Measurements from ENCODE around the gene TANGO2. TPM values are rescaled to one million over a fixed set of nuclear protein-coding genes. Genes with fewer than 3 reads are reported as not detected.

Gene TANGO2
- total RNA-seq, 1 donor from 2014 or later = 19.9 TPM

- Mint-ChIP-seq H3K9me3 (ENCODE audit: low read depth) (no peaks in the 10 kb centered on the region), H3K4me3 (ENCODE audit: low read depth) (no peak overlapping the region), H3K36me3 (ENCODE audit: insufficient read depth) (no peaks in the 10 kb centered on the region), H3K27ac (no peak overlapping the region), H3K27me3 (no peaks in the 10 kb centered on the region), H3K4me1 (ENCODE audit: low read depth) (peaks cover 9% of the 10 kb centered on the region)
- no peak for TF ChIP-seq CTCF (IDR thresholded peaks at IDR 0.05; ENCODE audit: unreplicated experiment)
- no peak for DNase-seq (ENCODE audit: low spot score, unreplicated experiment)
These were observed 25.9 kb upstream of the TANGO2 start for GRCh38 chr22:19994851-19995610.

GRCh38 chr22:19995611-19996339, 25.1 kb upstream of the TANGO2 start:
- H3K4me1 Mint-ChIP-seq (ENCODE audit: low read depth) = peaks cover 12% of the 10 kb centered on the region
- no peak overlapping the region for H3K4me3 Mint-ChIP-seq (ENCODE audit: low read depth)
- H3K9me3 Mint-ChIP-seq (ENCODE audit: low read depth) = no peaks in the 10 kb centered on the region
- no peak for TF ChIP-seq CTCF (IDR thresholded peaks at IDR 0.05; ENCODE audit: unreplicated experiment)
- no peak for DNase-seq (ENCODE audit: low spot score, unreplicated experiment)
- no peaks in the 10 kb centered on the region for H3K36me3 Mint-ChIP-seq (ENCODE audit: insufficient read depth)
- no peaks in the 10 kb centered on the region for H3K27me3 Mint-ChIP-seq
- no peak overlapping the region for H3K27ac Mint-ChIP-seq

GRCh38 chr22:19996694-19997384, 24.1 kb upstream of the TANGO2 start:
- no peak overlapping the region for H3K4me3 Mint-ChIP-seq (ENCODE audit: low read depth)
- peaks cover 12% of the 10 kb centered on the region for H3K4me1 Mint-ChIP-seq (ENCODE audit: low read depth)
- DNase-seq (ENCODE audit: low spot score, unreplicated experiment) = no peak
- no peaks in the 10 kb centered on the region for H3K27me3 Mint-ChIP-seq
- no peak for TF ChIP-seq CTCF (IDR thresholded peaks at IDR 0.05; ENCODE audit: unreplicated experiment)
- H3K9me3 Mint-ChIP-seq (ENCODE audit: low read depth) = no peaks in the 10 kb centered on the region
- no peak overlapping the region for H3K27ac Mint-ChIP-seq
- no peaks in the 10 kb centered on the region for H3K36me3 Mint-ChIP-seq (ENCODE audit: insufficient read depth)

GRCh38 chr22:19997561-19998231, 23.2 kb upstream of the TANGO2 start:
- Mint-ChIP-seq H3K9me3 (ENCODE audit: low read depth) (no peaks in the 10 kb centered on the region), H3K27me3 (no peaks in the 10 kb centered on the region), H3K27ac (no peak overlapping the region), H3K4me1 (ENCODE audit: low read depth) (peaks cover 19% of the 10 kb centered on the region), H3K36me3 (ENCODE audit: insufficient read depth) (no peaks in the 10 kb centered on the region), H3K4me3 (ENCODE audit: low read depth) (no peak overlapping the region)
- no peak for TF ChIP-seq CTCF (IDR thresholded peaks at IDR 0.05; ENCODE audit: unreplicated experiment)
- DNase-seq (ENCODE audit: low spot score, unreplicated experiment) = no peak
